Measurements from ENCODE around the gene SFMBT2. TPM values are rescaled to one million over a fixed set of nuclear protein-coding genes. Genes with fewer than 3 reads are reported as not detected.
A peak's percentile ranks its signal among the peaks of the same experiment; 100 is the strongest.

Gene SFMBT2
- total RNA-seq, 2 experiments from 2014 or later, result 12.8 to 15.4 TPM

DNA sequence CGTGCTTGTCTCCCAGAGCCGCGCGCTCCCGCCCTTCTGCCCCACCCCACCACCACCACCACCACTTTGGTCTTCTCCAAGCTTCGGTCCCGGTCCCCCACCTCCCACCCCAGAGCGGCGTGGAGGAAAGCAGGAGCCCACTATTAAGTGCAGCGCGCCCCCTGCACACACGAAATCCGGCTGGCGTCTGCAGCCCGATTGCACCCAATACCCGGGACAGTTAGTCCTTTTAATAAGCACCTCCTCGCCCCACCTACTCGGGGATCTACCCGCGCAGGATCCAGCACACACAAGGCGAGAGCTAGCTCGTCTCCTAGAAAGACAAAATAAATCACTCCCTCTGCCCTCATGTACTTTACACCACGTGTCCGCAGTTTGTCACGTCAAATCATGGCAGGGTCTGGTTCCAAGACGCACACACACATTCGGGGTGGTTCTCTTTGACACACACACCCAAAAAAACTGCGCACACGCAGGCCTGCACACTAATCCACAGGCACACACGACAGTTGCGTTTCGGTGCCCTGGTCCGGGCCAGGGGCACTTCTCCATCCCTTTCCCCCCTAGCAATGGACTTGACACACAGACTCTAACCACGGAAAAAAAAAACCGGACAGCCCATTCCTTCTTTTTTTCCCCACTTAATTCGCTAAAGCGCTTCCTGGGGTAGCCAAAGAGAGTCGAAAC is 1.6 kb downstream of the SFMBT2 start:
- intact Hi-C loops (cut with micrococcal nuclease), result loop anchor here (1.0 to 2.0 kb wide), 4 partner anchors 152 to 488 kb away; no protein-coding TSS in a partner anchor
- DNase-seq, result peak; percentile 75
- no peaks in the 10 kb centered on the region for H3K36me3 Mint-ChIP-seq
- peak overlapping the region; percentile 74 for H3K27ac Mint-ChIP-seq
- CTCF ChIA-PET, result interaction anchor here (0.7 to 2.8 kb wide), 18 partner anchors 10 to 565 kb away, joined by 3 to 16 read pairs (median 4); no protein-coding TSS in a partner anchor
- H3K27me3 Mint-ChIP-seq, result peaks cover 10% of the 10 kb centered on the region
- H3K4me1 Mint-ChIP-seq (ENCODE audit: low read depth), result peaks cover 42% of the 10 kb centered on the region
- no peaks in the 10 kb centered on the region for H3K9me3 Mint-ChIP-seq
- peak overlapping the region; percentile 93 for H3K4me3 Mint-ChIP-seq
- POLR2A ChIA-PET, result interaction anchor here (0.6 to 1.0 kb wide), 3 partner anchors 151 to 482 kb away, joined by 3 to 5 read pairs (median 3); no protein-coding TSS in a partner anchor

- ChIA-PET POLR2A (interaction anchor here (1.0 kb wide), 1 partner anchor 150 kb away, joined by 5 read pairs; no protein-coding TSS in a partner anchor), CTCF (interaction anchor here (0.7 to 2.8 kb wide), 13 partner anchors 10 to 565 kb away, joined by 3 to 16 read pairs (median 5); no protein-coding TSS in a partner anchor)
- peaks cover 42% of the 10 kb centered on the region for H3K4me1 Mint-ChIP-seq (ENCODE audit: low read depth)
- H3K9me3 Mint-ChIP-seq, result no peaks in the 10 kb centered on the region
- peak; percentile 65 for DNase-seq
- no peaks in the 10 kb centered on the region for H3K36me3 Mint-ChIP-seq
- H3K4me3 Mint-ChIP-seq, result peak overlapping the region; percentile 93
- peak overlapping the region; percentile 74 for H3K27ac Mint-ChIP-seq
- intact Hi-C loops (cut with micrococcal nuclease), result loop anchor here (1.0 to 2.0 kb wide), 4 partner anchors 151 to 488 kb away; no protein-coding TSS in a partner anchor
- peaks cover 8% of the 10 kb centered on the region for H3K27me3 Mint-ChIP-seq
Observed at GRCh38 chr10:7408291-7409044, 2.4 kb downstream of the SFMBT2 start.

DNA sequence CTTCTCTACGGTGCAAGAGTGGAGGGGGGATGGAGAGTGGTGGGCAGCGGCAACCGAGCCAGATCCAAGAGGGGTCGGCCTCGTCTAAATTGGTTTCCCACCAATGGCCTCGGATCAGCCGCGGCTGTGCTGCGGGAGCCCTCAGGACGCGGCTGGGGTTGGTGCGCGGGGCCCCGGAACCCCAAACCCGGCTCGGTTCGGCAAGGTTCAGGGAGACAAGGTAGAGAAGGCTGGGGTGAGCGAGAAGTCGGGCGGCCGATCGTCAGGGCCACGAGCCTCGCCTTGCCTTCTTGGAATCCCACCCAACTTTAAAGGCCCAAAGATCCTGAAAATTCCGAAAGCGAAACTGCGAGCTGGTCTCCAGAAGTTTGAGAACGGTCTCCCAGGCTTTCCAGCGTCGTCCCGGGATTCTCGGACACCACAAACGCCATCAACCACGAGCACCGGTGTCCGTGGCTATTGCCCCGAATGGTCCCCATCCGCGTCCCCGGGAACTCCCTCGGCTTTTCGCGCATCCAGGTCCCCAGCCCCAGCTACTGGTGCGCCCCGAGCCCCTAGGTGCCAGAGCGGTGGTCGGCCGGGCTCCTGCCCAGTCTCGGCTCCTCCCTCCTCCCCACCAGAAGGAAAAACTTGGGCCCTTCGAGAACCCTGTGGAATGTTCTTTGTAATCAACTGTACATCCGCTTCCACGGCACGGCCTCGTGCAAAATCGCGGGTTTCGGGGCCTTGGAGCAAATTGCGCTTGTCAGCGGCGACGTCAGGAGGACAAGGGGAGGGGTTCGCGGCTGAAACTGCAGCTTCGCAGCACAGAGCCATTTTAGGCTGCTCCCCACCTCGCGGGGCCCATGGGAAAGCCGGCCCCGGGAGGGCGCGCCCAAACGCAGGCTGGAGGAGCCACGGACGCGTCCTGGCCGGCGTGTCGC is 3.2 kb downstream of the SFMBT2 start:
- H3K4me3 Mint-ChIP-seq, result peak overlapping the region; percentile 93
- H3K4me1 Mint-ChIP-seq (ENCODE audit: low read depth), result peaks cover 42% of the 10 kb centered on the region
- CTCF ChIA-PET, result interaction anchor here (1.2 to 2.8 kb wide), 7 partner anchors 9 to 488 kb away, joined by 3 to 16 read pairs (median 7); no protein-coding TSS in a partner anchor
- DNase-seq, result peak; percentile 60
- no peak overlapping the region for H3K27ac Mint-ChIP-seq
- POLR2A ChIA-PET, result no interaction called here
- intact Hi-C loops (cut with micrococcal nuclease), result loop anchor here (2.0 kb wide), 3 partner anchors 215 to 487 kb away; no protein-coding TSS in a partner anchor
- no peaks in the 10 kb centered on the region for H3K36me3 Mint-ChIP-seq
- no peaks in the 10 kb centered on the region for H3K9me3 Mint-ChIP-seq
- peaks cover 5% of the 10 kb centered on the region for H3K27me3 Mint-ChIP-seq

GRCh38 chr10:7406712-7407333 is 4.0 kb downstream of the SFMBT2 start:
- Mint-ChIP-seq H3K4me1 (ENCODE audit: low read depth) (peaks cover 40% of the 10 kb centered on the region), H3K27me3 (peaks cover 2% of the 10 kb centered on the region), H3K9me3 (no peaks in the 10 kb centered on the region), H3K4me3 (peak overlapping the region; percentile 93), H3K36me3 (no peaks in the 10 kb centered on the region), H3K27ac (no peak overlapping the region)
- CTCF ChIA-PET, result interaction anchor here (1.2 kb wide), 1 partner anchor 486 kb away, joined by 3 read pairs; no protein-coding TSS in a partner anchor
- POLR2A ChIA-PET, result no interaction called here
- no peak for DNase-seq
- intact Hi-C loops (cut with micrococcal nuclease), result no loop called here

- POLR2A ChIA-PET, result interaction anchor here (1.0 kb wide), 1 partner anchor 284 kb away, joined by 3 read pairs; no protein-coding TSS in a partner anchor
- intact Hi-C loops (cut with micrococcal nuclease), result no loop called here
- DNase-seq, result no peak
- no peaks in the 10 kb centered on the region for H3K9me3 Mint-ChIP-seq
- no peaks in the 10 kb centered on the region for H3K27me3 Mint-ChIP-seq
- H3K4me3 Mint-ChIP-seq, result no peak overlapping the region
- H3K27ac Mint-ChIP-seq, result no peak overlapping the region
- no peaks in the 10 kb centered on the region for H3K36me3 Mint-ChIP-seq
- H3K4me1 Mint-ChIP-seq (ENCODE audit: low read depth), result peaks cover 34% of the 10 kb centered on the region
- CTCF ChIA-PET, result interaction anchor here (0.6 to 1.2 kb wide), 2 partner anchors 153 to 485 kb away, joined by 3 read pairs; no protein-coding TSS in a partner anchor
Observed at GRCh38 chr10:7405637-7406036, 5.2 kb downstream of the SFMBT2 start.

- intact Hi-C loops (cut with micrococcal nuclease), result no loop called here
- CTCF ChIA-PET, result interaction anchor here (0.6 kb wide), 1 partner anchor 484 kb away, joined by 3 read pairs; no protein-coding TSS in a partner anchor
- no peak overlapping the region for H3K4me3 Mint-ChIP-seq
- no peaks in the 10 kb centered on the region for H3K27me3 Mint-ChIP-seq
- POLR2A ChIA-PET, result no interaction called here
- peaks cover 44% of the 10 kb centered on the region for H3K4me1 Mint-ChIP-seq (ENCODE audit: low read depth)
- H3K27ac Mint-ChIP-seq, result no peak overlapping the region
- H3K36me3 Mint-ChIP-seq, result peaks cover 3% of the 10 kb centered on the region
- no peak for DNase-seq
- no peaks in the 10 kb centered on the region for H3K9me3 Mint-ChIP-seq
Observed at GRCh38 chr10:7403620-7404019, 7.2 kb downstream of the SFMBT2 start.

DNA sequence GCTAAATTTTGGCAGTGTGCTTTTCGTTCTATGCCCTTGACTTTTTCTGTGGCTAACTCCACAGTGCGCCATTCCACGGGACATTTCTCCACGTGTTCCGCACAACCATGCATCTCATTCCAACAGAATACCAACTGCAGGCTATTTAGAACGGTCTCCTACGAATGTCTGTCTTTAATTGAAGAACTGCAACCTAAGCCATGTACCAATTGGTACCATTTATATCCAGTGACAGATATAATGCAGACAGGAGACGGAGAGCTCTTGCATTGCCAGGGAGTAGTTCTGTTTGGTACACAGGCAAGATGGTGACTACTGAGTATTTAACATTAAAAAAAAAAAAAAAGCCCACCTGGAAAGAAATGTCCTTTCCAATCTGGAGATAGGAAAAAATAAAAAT is 9.1 kb downstream of the SFMBT2 start:
- Mint-ChIP-seq H3K4me1 (ENCODE audit: low read depth) (peaks cover 48% of the 10 kb centered on the region), H3K9me3 (no peaks in the 10 kb centered on the region), H3K27me3 (no peaks in the 10 kb centered on the region), H3K36me3 (peaks cover 3% of the 10 kb centered on the region), H3K27ac (no peak overlapping the region), H3K4me3 (no peak overlapping the region)
- intact Hi-C loops (cut with micrococcal nuclease), result no loop called here
- CTCF ChIA-PET, result interaction anchor here (1.2 kb wide), 1 partner anchor 483 kb away, joined by 3 read pairs; no protein-coding TSS in a partner anchor
- POLR2A ChIA-PET, result no interaction called here
- no peak for DNase-seq

DNA sequence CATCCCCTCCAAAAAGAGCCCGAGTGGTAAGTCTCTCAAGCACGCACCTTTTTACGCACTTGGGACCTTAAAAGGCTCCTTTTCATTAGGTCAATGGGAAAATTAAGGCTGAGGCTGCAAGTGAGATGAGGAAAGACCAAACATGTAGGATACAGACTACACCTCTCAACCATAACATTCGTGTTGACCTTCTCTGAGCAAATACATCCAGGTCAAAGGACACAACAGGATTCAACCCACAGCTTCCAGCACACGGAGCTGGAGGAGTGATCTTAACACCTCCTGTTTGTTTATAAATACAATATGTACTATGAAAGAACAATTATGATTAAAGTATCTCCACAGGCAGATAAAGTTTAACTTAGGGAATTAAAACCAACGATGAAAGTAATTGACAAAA is 9.7 kb downstream of the SFMBT2 start:
- intact Hi-C loops (cut with micrococcal nuclease), result no loop called here
- H3K36me3 Mint-ChIP-seq, result peaks cover 3% of the 10 kb centered on the region
- H3K4me1 Mint-ChIP-seq (ENCODE audit: low read depth), result peaks cover 47% of the 10 kb centered on the region
- no peaks in the 10 kb centered on the region for H3K27me3 Mint-ChIP-seq
- no peaks in the 10 kb centered on the region for H3K9me3 Mint-ChIP-seq
- H3K4me3 Mint-ChIP-seq, result no peak overlapping the region
- DNase-seq, result no peak
- ChIA-PET POLR2A (no interaction called here), CTCF (interaction anchor here (1.2 kb wide), 1 partner anchor 483 kb away, joined by 3 read pairs; no protein-coding TSS in a partner anchor)
- H3K27ac Mint-ChIP-seq, result no peak overlapping the region

DNA sequence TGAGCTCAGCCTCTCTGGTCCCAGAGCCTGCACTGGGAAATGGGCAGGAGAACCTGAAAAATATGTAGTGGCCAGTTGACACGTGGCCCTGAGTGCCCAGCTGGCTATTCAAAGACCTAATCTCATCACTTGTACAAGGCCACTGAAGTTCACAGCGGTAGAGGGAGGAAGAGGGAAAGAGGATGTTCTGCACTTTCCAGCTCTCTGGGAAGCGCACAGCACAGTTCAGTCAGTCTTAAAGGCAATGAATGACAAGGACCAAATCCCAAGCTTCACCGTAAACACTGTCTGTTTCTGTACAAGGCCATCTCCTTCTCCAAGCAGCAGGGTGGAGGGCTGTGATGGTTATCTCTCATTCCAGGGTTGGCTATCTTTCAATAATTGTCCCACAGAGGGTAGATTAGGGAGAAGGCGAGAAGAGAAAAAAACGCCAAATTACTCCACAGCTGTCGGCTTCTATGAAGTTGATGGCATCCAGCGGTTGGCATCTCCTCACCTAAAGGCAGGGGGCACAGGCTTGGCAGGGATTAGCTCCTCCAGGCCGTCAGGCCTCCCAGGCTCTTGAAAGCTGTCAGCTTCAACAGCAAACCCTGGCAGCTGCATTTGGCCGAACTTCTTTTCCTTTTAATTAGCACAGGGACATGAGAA is 10.6 kb downstream of the SFMBT2 start:
- POLR2A ChIA-PET, result no interaction called here
- CTCF ChIA-PET, result no interaction called here
- Mint-ChIP-seq H3K4me1 (ENCODE audit: low read depth) (peaks cover 38% of the 10 kb centered on the region), H3K27me3 (no peaks in the 10 kb centered on the region), H3K4me3 (no peak overlapping the region), H3K9me3 (no peaks in the 10 kb centered on the region), H3K27ac (no peak overlapping the region), H3K36me3 (peaks cover 6% of the 10 kb centered on the region)
- DNase-seq, result no peak
- intact Hi-C loops (cut with micrococcal nuclease), result no loop called here

DNA sequence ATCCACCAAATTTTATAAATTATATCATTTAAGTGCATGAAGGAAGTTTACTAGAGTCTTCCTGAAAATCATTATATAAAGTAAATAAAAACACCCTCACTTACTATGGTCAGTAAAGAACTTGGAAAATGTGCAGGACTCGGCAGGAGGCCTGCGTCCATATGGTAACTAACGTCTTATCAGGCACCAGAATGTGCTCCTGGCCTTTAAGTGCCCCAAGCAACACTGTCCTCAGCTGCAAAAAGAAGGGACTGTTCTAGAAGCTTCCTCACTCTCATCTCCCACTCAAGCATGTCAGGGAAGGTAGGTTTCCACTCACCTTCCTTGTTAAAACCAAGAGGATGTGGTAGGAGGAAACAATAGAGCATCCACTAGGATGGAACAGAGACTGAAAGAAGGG is 11.3 kb downstream of the SFMBT2 start:
- POLR2A ChIA-PET, result no interaction called here

More for the DNA sequence above, 11.3 kb downstream of the SFMBT2 start:
- no peak for DNase-seq
- H3K36me3 Mint-ChIP-seq, result peaks cover 6% of the 10 kb centered on the region
- H3K4me3 Mint-ChIP-seq, result no peak overlapping the region
- intact Hi-C loops (cut with micrococcal nuclease), result no loop called here
- peaks cover 34% of the 10 kb centered on the region for H3K4me1 Mint-ChIP-seq (ENCODE audit: low read depth)
- H3K27ac Mint-ChIP-seq, result no peak overlapping the region
- CTCF ChIA-PET, result no interaction called here
- no peaks in the 10 kb centered on the region for H3K27me3 Mint-ChIP-seq
- no peaks in the 10 kb centered on the region for H3K9me3 Mint-ChIP-seq
